ENCODE measurements around the gene CABLES2.

Gene CABLES2

GRCh38 chr20:62416651-62417637 lies 9.9 kb upstream of the CABLES2 start:
- H3K4me3 ChIP-seq (ENCODE audit: low read length), result no peak overlapping the region
- no peak for TF ChIP-seq CTCF (IDR thresholded peaks at IDR 0.05; ENCODE audit: insufficient read depth, low read depth, low read length, missing control alignments)
- DNase-seq (ENCODE audit: low read depth), result no peak

- TF ChIP-seq CTCF (IDR thresholded peaks at IDR 0.05; ENCODE audit: insufficient read depth, low read depth, low read length, missing control alignments), result no peak
- no peak for DNase-seq (ENCODE audit: low read depth)
- no peak overlapping the region for H3K4me3 ChIP-seq (ENCODE audit: low read length)
Observed at GRCh38 chr20:62415354-62416111, 8.4 kb upstream of the CABLES2 start.

GRCh38 chr20:62413896-62414481 lies 6.9 kb upstream of the CABLES2 start:
- DNase-seq (ENCODE audit: low read depth), result no peak
- H3K4me3 ChIP-seq (ENCODE audit: low read length), result no peak overlapping the region
- TF ChIP-seq CTCF (IDR thresholded peaks at IDR 0.05; ENCODE audit: insufficient read depth, low read depth, low read length, missing control alignments), result no peak

- no peak for TF ChIP-seq CTCF (IDR thresholded peaks at IDR 0.05; ENCODE audit: insufficient read depth, low read depth, low read length, missing control alignments)
- no peak for DNase-seq (ENCODE audit: low read depth)
- no peak overlapping the region for H3K4me3 ChIP-seq (ENCODE audit: low read length)
Observed at GRCh38 chr20:62413025-62413570, 6.0 kb upstream of the CABLES2 start.

GRCh38 chr20:62412194-62413024 lies 5.3 kb upstream of the CABLES2 start:
- no peak overlapping the region for H3K4me3 ChIP-seq (ENCODE audit: low read length)
- TF ChIP-seq CTCF (IDR thresholded peaks at IDR 0.05; ENCODE audit: insufficient read depth, low read depth, low read length, missing control alignments), result no peak
- no peak for DNase-seq (ENCODE audit: low read depth)

Measured in epithelial cell of esophagus (primary cell).